CD14-positive monocyte (primary cell): ENCODE data around the gene UTP25. TPM values are rescaled to one million over a fixed set of nuclear protein-coding genes. Genes with fewer than 3 reads are reported as not detected.

Source experiments
- DNase-seq, 3 donors: peaks; one replicate each; pipeline ENCODE4 v3.0.0-alpha.2; 2011 to 2022
- H2AFZ ChIP-seq: 2 replicates; pipeline ENCODE4 v1.6.0; 2012; ENCODE audit warnings: mild to moderate bottlenecking, low read depth, low read length, inconsistent platforms; ENCODE audit not compliant: insufficient read depth, poor library complexity, severe bottlenecking
- H3K27ac ChIP-seq, 2 donors: 1 replicate in 1 of 2; 2 replicates in 1 of 2; pipeline ENCODE4 v1.5.1; 2012 to 2013; ENCODE audit warnings: low read length in 2 of 2, control low read depth in 1 of 2, inconsistent platforms in 1 of 2, low read depth in 1 of 2, mild to moderate bottlenecking in 1 of 2
- H3K27me3 ChIP-seq, 2 donors: one replicate each; pipeline versions ENCODE4 v1.6.0 to v1.6.1; 2011 to 2013; ENCODE audit warnings: low read length in 2 of 2; ENCODE audit not compliant: control insufficient read depth in 2 of 2, insufficient read depth in 2 of 2
- H3K36me3 ChIP-seq, 2 donors: replicated peaks in 1 of 2; 1 replicate in 1 of 2; 2 replicates in 1 of 2; pipeline versions ENCODE4 v1.5.1 to v1.6.1; 2012 to 2013; ENCODE audit warnings: low read length in 2 of 2, control low read depth in 1 of 2, inconsistent platforms in 1 of 2, mild to moderate bottlenecking in 1 of 2; ENCODE audit not compliant: insufficient read depth in 2 of 2, control insufficient read depth in 1 of 2
- H3K4me1 ChIP-seq, 2 donors: 1 replicate in 1 of 2; 2 replicates in 1 of 2; pipeline versions ENCODE4 v1.5.1 to v1.6.1; 2012 to 2013; ENCODE audit warnings: low read length in 2 of 2, control low read depth in 1 of 2, inconsistent platforms in 1 of 2, mild to moderate bottlenecking in 1 of 2, moderate library complexity in 1 of 2; ENCODE audit not compliant: insufficient read depth in 2 of 2, control insufficient read depth in 1 of 2
- H3K4me2 ChIP-seq: replicated peaks from 2 replicates; pipeline ENCODE3; 2012; ENCODE audit warnings: low read length, moderate library complexity, mild to moderate bottlenecking; ENCODE audit not compliant: poor library complexity, severe bottlenecking; ENCODE audit errors: extremely low read depth
- H3K4me3 ChIP-seq, 3 experiments: fragments of 200-600 bp in 1 of 3; sonication (generic) in 1 of 3; replicated peaks in 1 of 3; 1 replicate in 2 of 3; 2 replicates in 1 of 3; pipeline ENCODE4 v1.5.1; 2011 to 2013; ENCODE audit warnings: low read length in 3 of 3, mild to moderate bottlenecking in 3 of 3, control low read depth in 2 of 3, low read depth in 2 of 3, inconsistent platforms in 1 of 3, moderate library complexity in 1 of 3
- H3K79me2 ChIP-seq: 2 replicates; pipeline ENCODE4 v1.6.0; 2012; ENCODE audit warnings: mild to moderate bottlenecking, control low read depth, inconsistent platforms, low read length, moderate library complexity; ENCODE audit not compliant: insufficient read depth
- H3K9ac ChIP-seq: 2 replicates; pipeline ENCODE4 v1.6.0; 2017; ENCODE audit warnings: low read length, mild to moderate bottlenecking; ENCODE audit not compliant: insufficient read depth, poor library complexity, severe bottlenecking
- H3K9me3 ChIP-seq, 2 donors: replicated peaks in 1 of 2; 1 replicate in 1 of 2; 2 replicates in 1 of 2; pipeline versions ENCODE4 v1.5.1 to v1.6.1; 2012 to 2013; ENCODE audit warnings: low read length in 2 of 2, control low read depth in 1 of 2; ENCODE audit not compliant: control insufficient read depth in 1 of 2, insufficient read depth in 1 of 2
- H4K20me1 ChIP-seq: 2 replicates; pipeline ENCODE4 v1.6.0; 2012; ENCODE audit warnings: mild to moderate bottlenecking, low read length, control low read depth, moderate library complexity; ENCODE audit not compliant: insufficient read depth
- H3K27ac Mint-ChIP-seq, 7 donors: one replicate each; pipeline ENCODE4 v1.8.0; 2020; ENCODE audit warnings: mild to moderate bottlenecking in 7 of 7, mixed read lengths in 7 of 7, moderate library complexity in 6 of 7, inconsistent platforms in 2 of 7
- H3K27me3 Mint-ChIP-seq, 3 donors: one replicate each; pipeline ENCODE4 v1.8.0; 2021 to 2022; ENCODE audit warnings: low read depth in 3 of 3, mild to moderate bottlenecking in 3 of 3, mixed read lengths in 3 of 3, moderate library complexity in 3 of 3, inconsistent platforms in 1 of 3
- H3K36me3 Mint-ChIP-seq, 2 donors: one replicate each; pipeline ENCODE4 v1.8.0; 2020; ENCODE audit warnings: mixed read lengths in 2 of 2, inconsistent platforms in 1 of 2, mild to moderate bottlenecking in 1 of 2
- H3K4me1 Mint-ChIP-seq: one replicate; pipeline ENCODE4 v1.8.0; 2020; ENCODE audit warnings: mild to moderate bottlenecking, mixed read lengths
- H3K4me3 Mint-ChIP-seq, 2 donors: one replicate each; pipeline ENCODE4 v1.8.0; 2020; ENCODE audit warnings: mild to moderate bottlenecking in 2 of 2, mixed read lengths in 2 of 2, moderate library complexity in 1 of 2
- H3K9me3 Mint-ChIP-seq, 7 donors: one replicate each; pipeline ENCODE4 v1.8.0; 2020 to 2022; ENCODE audit warnings: mixed read lengths in 7 of 7, mild to moderate bottlenecking in 6 of 7, moderate library complexity in 6 of 7, inconsistent platforms in 2 of 7
- WGBS: methylation state at CpG from one replicate; pipeline ENCODE4 v1.1.5; 2013; ENCODE audit warnings: missing lambda C conversion rate; ENCODE audit not compliant: insufficient coverage; 5-methylcytosine and 5-hydroxymethylcytosine counted together
- intact Hi-C, 2 donors: fragments of 100-400 bp; cut with micrococcal nuclease; formaldehyde crosslinking; loops; one replicate each; pipeline versions ENCODE4 v1.15.0 to v1.15.1; 2023
- polyA plus RNA-seq, 3 donors: library from polyadenylated mRNA; depleted of rRNA in 1 of 3; unstranded in 2 of 3; stranded (reverse) in 1 of 3; fragments of 300-500 nt in 2 of 3; fragments of >200 nt in 1 of 3; fragmentation: Illumina TruSeq in 2 of 3; gene quantifications; 1 replicate in 2 of 3; 2 replicates in 1 of 3; pipeline ENCODE4 v1.2.3, GENCODE V29; 2012 to 2021
- TF ChIP-seq, protein P1 (sequence below): fragments of 200-600 bp; IDR thresholded peaks from one replicate; pipeline ENCODE4 v1.8.0; 2022; ENCODE audit warnings: antibody characterized with exemption, mild to moderate bottlenecking

Gene UTP25
- polyA plus RNA-seq, 3 donors: 0.98 to 1.4 (median 1.1) TPM

DNA sequence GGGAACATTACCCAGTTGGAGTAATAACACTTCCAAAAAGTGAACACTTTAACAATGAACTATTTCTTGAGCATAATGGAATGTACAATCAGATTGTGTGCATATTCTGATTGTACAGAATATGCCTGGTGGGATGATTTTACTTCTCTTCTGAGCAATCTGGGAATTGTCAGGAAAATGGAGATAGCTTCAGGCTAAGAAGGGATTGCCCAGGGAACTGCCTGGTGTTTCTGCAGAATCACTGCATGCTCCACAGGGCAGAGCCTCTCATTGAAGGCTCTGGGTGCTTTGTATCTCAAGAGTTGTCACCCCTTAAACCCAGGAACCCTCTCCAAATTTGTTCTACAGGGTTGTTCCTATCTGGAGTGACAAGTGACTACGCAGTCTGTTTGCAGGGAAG is 51.2 kb downstream of the UTP25 start:
- Histone ChIP-seq H3K4me3 (no peak overlapping the region), H3K79me2 (no peaks in the 10 kb centered on the region), H2AFZ (no peak overlapping the region), H3K9ac (no peak overlapping the region), H3K36me3 (no peaks in the 10 kb centered on the region), H3K4me1 (no peaks in the 10 kb centered on the region), H4K20me1 (no peaks in the 10 kb centered on the region), H3K9me3 (no peaks in the 10 kb centered on the region), H3K4me2 (no peak overlapping the region), H3K27ac (no peak overlapping the region), H3K27me3 (no peaks in the 10 kb centered on the region)
- Mint-ChIP-seq H3K9me3 (peaks cover 0 to 2% (median 0%) of the 10 kb centered on the region in 7 donors), H3K4me1 (no peaks in the 10 kb centered on the region), H3K4me3 (no peak overlapping the region), H3K36me3 (no peaks in the 10 kb centered on the region), H3K27me3 (peaks cover 4 to 6% (median 5%) of the 10 kb centered on the region in 3 donors), H3K27ac (no peak overlapping the region)
- no CpG with 5 or more reads among the region's 1 CpG for WGBS
- TF ChIP-seq, protein P1, sequence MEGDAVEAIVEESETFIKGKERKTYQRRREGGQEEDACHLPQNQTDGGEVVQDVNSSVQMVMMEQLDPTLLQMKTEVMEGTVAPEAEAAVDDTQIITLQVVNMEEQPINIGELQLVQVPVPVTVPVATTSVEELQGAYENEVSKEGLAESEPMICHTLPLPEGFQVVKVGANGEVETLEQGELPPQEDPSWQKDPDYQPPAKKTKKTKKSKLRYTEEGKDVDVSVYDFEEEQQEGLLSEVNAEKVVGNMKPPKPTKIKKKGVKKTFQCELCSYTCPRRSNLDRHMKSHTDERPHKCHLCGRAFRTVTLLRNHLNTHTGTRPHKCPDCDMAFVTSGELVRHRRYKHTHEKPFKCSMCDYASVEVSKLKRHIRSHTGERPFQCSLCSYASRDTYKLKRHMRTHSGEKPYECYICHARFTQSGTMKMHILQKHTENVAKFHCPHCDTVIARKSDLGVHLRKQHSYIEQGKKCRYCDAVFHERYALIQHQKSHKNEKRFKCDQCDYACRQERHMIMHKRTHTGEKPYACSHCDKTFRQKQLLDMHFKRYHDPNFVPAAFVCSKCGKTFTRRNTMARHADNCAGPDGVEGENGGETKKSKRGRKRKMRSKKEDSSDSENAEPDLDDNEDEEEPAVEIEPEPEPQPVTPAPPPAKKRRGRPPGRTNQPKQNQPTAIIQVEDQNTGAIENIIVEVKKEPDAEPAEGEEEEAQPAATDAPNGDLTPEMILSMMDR: no peak
- DNase-seq: no peak
- intact Hi-C loops: no loop called here

DNA sequence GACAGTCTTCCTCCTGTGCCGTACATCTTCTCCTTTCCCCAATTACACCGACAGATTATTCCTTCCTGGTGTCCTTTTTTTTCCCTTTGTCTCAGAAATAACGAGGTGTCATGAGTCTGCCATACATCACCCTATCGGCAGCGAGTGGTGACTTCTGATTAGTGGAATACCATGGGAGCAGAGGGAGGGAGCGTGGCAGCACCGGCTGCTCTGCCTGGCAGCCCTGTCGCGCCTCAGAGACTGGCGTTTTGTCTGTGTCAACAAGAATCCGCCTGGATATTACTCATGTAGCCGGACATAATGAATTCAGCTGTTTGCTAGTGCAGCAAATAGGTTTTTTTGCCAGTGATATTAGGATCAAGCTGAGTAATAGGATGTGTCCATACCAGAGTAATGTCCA is 51.8 kb downstream of the UTP25 start:
- Histone ChIP-seq H3K9ac (no peak overlapping the region), H3K4me3 (no peak overlapping the region), H3K79me2 (no peaks in the 10 kb centered on the region), H2AFZ (no peak overlapping the region), H4K20me1 (no peaks in the 10 kb centered on the region), H3K27me3 (no peaks in the 10 kb centered on the region), H3K4me2 (no peak overlapping the region), H3K36me3 (no peaks in the 10 kb centered on the region), H3K27ac (no peak overlapping the region), H3K9me3 (no peaks in the 10 kb centered on the region), H3K4me1 (no peaks in the 10 kb centered on the region)
- no peaks in the 10 kb centered on the region for H3K4me1 Mint-ChIP-seq
- WGBS: 100% methylated on average over 5 of the region's 12 CpGs
- no peak overlapping the region for H3K27ac Mint-ChIP-seq
- H3K36me3 Mint-ChIP-seq: no peaks in the 10 kb centered on the region
- intact Hi-C loops: no loop called here
- peaks cover 4 to 7% (median 6%) of the 10 kb centered on the region in 3 donors for H3K27me3 Mint-ChIP-seq
- H3K9me3 Mint-ChIP-seq: peaks cover 0 to 2% (median 0%) of the 10 kb centered on the region in 7 donors
- no peak for DNase-seq
- TF ChIP-seq, protein P1: no peak
- no peak overlapping the region for H3K4me3 Mint-ChIP-seq
